Measurements from ENCODE around the gene PRCP. TPM values are rescaled to one million over a fixed set of nuclear protein-coding genes. Genes with fewer than 3 reads are reported as not detected.

PRCP gene
- total and polyA plus RNA-seq, 12 donors = 29.9 to 196 (median 133) TPM

- peaks cover 4 to 7% of the 10 kb centered on the region in 2 donors for H3K4me1 ChIP-seq (replicated peaks in 1 of 2)
- no peaks in the 10 kb centered on the region for H3K36me3 ChIP-seq (replicated peaks in 1 of 2)
- TF ChIP-seq POLR2A (IDR thresholded peaks at IDR 0.05) (no peak), CTCF (IDR thresholded peaks at IDR 0.05) (no peak)
- no peaks in the 10 kb centered on the region for H3K9me3 ChIP-seq (replicated peaks in 1 of 3)
- H3K4me3 ChIP-seq = no peak overlapping the region
- 95 to 98% (median 97%) methylated on average over 4 of the region's 4 CpGs for WGBS, 4 donors
- no peaks in the 10 kb centered on the region for H3K27me3 ChIP-seq
- no peak overlapping the region for H3K27ac ChIP-seq
- intact Hi-C loops (cut with DNase I) = no loop called here
- DNase-seq = no peak
Observed at GRCh38 chr11:82874646-82875523, 25.3 kb downstream of the PRCP start.

GRCh38 chr11:82873919-82874333 is 26.3 kb downstream of the PRCP start:
- intact Hi-C loops (cut with DNase I) = no loop called here
- TF ChIP-seq POLR2A (IDR thresholded peaks at IDR 0.05) (no peak), CTCF (IDR thresholded peaks at IDR 0.05) (no peak)
- H3K27ac ChIP-seq = no peak overlapping the region
- H3K4me3 ChIP-seq = no peak overlapping the region
- H3K4me1 ChIP-seq (replicated peaks in 1 of 2) = peaks cover 14 to 16% of the 10 kb centered on the region in 2 donors
- no peak for DNase-seq
- WGBS, 4 donors = 58 to 75% (median 70%) methylated on average over 5 of the region's 5 CpGs
- no peaks in the 10 kb centered on the region for H3K27me3 ChIP-seq
- no peaks in the 10 kb centered on the region for H3K9me3 ChIP-seq (replicated peaks in 1 of 3)
- no peaks in the 10 kb centered on the region for H3K36me3 ChIP-seq (replicated peaks in 1 of 2)

- H3K4me3 ChIP-seq = no peak overlapping the region
- no peak for TF ChIP-seq POLR2A (IDR thresholded peaks at IDR 0.05)
- TF ChIP-seq CTCF (IDR thresholded peaks at IDR 0.05) = no peak
- H3K4me1 ChIP-seq (replicated peaks in 1 of 2) = peaks cover 15 to 26% of the 10 kb centered on the region in 2 donors
- H3K27me3 ChIP-seq = no peaks in the 10 kb centered on the region
- H3K27ac ChIP-seq = no peak overlapping the region
- 85 to 87% (median 86%) methylated on average over 7 of the region's 7 CpGs for WGBS, 4 donors
- intact Hi-C loops (cut with DNase I) = no loop called here
- H3K36me3 ChIP-seq (replicated peaks in 1 of 2) = no peaks in the 10 kb centered on the region
- no peaks in the 10 kb centered on the region for H3K9me3 ChIP-seq (replicated peaks in 1 of 3)
- DNase-seq = no peak
Observed at GRCh38 chr11:82872377-82873150, 27.7 kb downstream of the PRCP start.

- intact Hi-C loops (cut with DNase I) = no loop called here
- peaks cover 19 to 33% of the 10 kb centered on the region in 2 donors for H3K4me1 ChIP-seq (replicated peaks in 1 of 2)
- H3K4me3 ChIP-seq = no peak overlapping the region
- WGBS, 4 donors = 89 to 99% (median 95%) methylated on average over 2 of the region's 2 CpGs
- H3K27me3 ChIP-seq = no peaks in the 10 kb centered on the region
- no peaks in the 10 kb centered on the region for H3K36me3 ChIP-seq (replicated peaks in 1 of 2)
- H3K9me3 ChIP-seq (replicated peaks in 1 of 3) = no peaks in the 10 kb centered on the region
- TF ChIP-seq POLR2A (IDR thresholded peaks at IDR 0.05) (no peak), CTCF (IDR thresholded peaks at IDR 0.05) (no peak)
- H3K27ac ChIP-seq = no peak overlapping the region
- no peak for DNase-seq
Observed at GRCh38 chr11:82871646-82872045, 28.6 kb downstream of the PRCP start.

Measured in adrenal gland (tissue), 12 donors.